Spleen (tissue), 11 donors: ENCODE results near the gene ERBB4. TPM values are rescaled to one million over a fixed set of nuclear protein-coding genes. Genes with fewer than 3 reads are reported as not detected.

Source experiments
- DNase-seq: peaks from one replicate; pipeline ENCODE4 v3.0.0-alpha.2; 2020
- H3K27ac ChIP-seq, 8 donors: fragments of 200-600 bp; sonication (generic) in 7 of 8; 1 replicate in 4 of 8; 2 replicates in 4 of 8; pipeline versions ENCODE4 v1.5.0 to v1.8.0; 2016 to 2021; ENCODE audit warnings: inconsistent platforms in 4 of 8, mild to moderate bottlenecking in 4 of 8, moderate library complexity in 1 of 8
- H3K27me3 ChIP-seq, 7 donors: fragments of 200-600 bp; sonication (generic) in 6 of 7; replicated peaks in 1 of 7; 1 replicate in 4 of 7; 2 replicates in 3 of 7; pipeline versions ENCODE4 v1.5.0 to v1.8.0; 2016 to 2021; ENCODE audit warnings: inconsistent platforms in 3 of 7, mild to moderate bottlenecking in 1 of 7
- H3K36me3 ChIP-seq, 6 donors: fragments of 200-600 bp; sonication (generic) in 5 of 6; 1 replicate in 4 of 6; 2 replicates in 2 of 6; pipeline versions ENCODE4 v1.5.0 to v1.8.0; 2016 to 2021; ENCODE audit warnings: inconsistent platforms in 2 of 6
- H3K4me1 ChIP-seq, 6 donors: fragments of 200-600 bp; sonication (generic) in 5 of 6; 1 replicate in 3 of 6; 2 replicates in 3 of 6; pipeline versions ENCODE4 v1.5.0 to v1.8.0; 2016 to 2021; ENCODE audit warnings: inconsistent platforms in 3 of 6
- H3K4me3 ChIP-seq, 8 donors: fragments of 200-600 bp; sonication (generic) in 7 of 8; 1 replicate in 4 of 8; 2 replicates in 4 of 8; pipeline versions ENCODE4 v1.5.0 to v1.8.0; 2016 to 2021; ENCODE audit warnings: inconsistent platforms in 4 of 8, mild to moderate bottlenecking in 4 of 8, moderate library complexity in 2 of 8
- H3K9me3 ChIP-seq, 8 donors: fragments of 200-600 bp; sonication (generic) in 7 of 8; 1 replicate in 4 of 8; 2 replicates in 4 of 8; pipeline versions ENCODE4 v1.5.0 to v1.8.0; 2016 to 2021; ENCODE audit warnings: inconsistent platforms in 4 of 8
- POLR2A ChIP-seq, 3 donors: fragments of 450-650 bp; IDR thresholded peaks; one replicate each; pipeline ENCODE4 v1.5.1; 2017; ENCODE audit warnings: antibody characterized with exemption in 3 of 3, mild to moderate bottlenecking in 1 of 3
- POLR2AphosphoS5 ChIP-seq, 3 donors: sonication (generic); formaldehyde crosslinking; IDR thresholded peaks; one replicate each; pipeline ENCODE4 v1.5.1; 2017; ENCODE audit warnings: antibody characterized with exemption in 3 of 3
- WGBS, 5 donors: extraction: QIAGEN DNeasy Blood & Tissue Kit in 3 of 5; methylation state at CpG; one replicate each; pipeline versions ENCODE4 v1.1.5 to v1.1.7; 2013 to 2018; 5-methylcytosine and 5-hydroxymethylcytosine counted together
- intact Hi-C: fragments of 100-400 bp; cut with DNase I; formaldehyde crosslinking; loops from one replicate; pipeline ENCODE4 v1.15.0; 2023; ENCODE audit warnings: low total_unique reads
- polyA plus RNA-seq, 3 donors: library from polyadenylated mRNA; stranded (reverse); fragments of 200-250 nt; gene quantifications; one replicate each; pipeline ENCODE4 v1.2.1, GENCODE V29; 2013
- total RNA-seq, 7 donors: library from RNA; depleted of rRNA in 3 of 7; stranded (reverse); fragments of >200 nt in 3 of 7; fragmentation: NEBNext Ultra II Directional in 4 of 7; extraction: Animal tissue kit (Norgen Biotek cat#: 25700) in 4 of 7; gene quantifications; one replicate each; pipeline versions ENCODE4 v1.1.0 to v1.2.1, GENCODE V29; 2016 to 2021
- TF ChIP-seq, protein P1 (sequence below), 11 experiments: fragments of 200-600 bp in 7 of 11; fragments of 450-650 bp in 4 of 11; sonication (generic) in 4 of 11; IDR thresholded peaks in 8 of 11; conservative IDR thresholded peaks in 3 of 11; 1 replicate in 7 of 11; 2 replicates in 4 of 11; pipeline versions ENCODE4 v1.4.0 to v1.8.0; 2016 to 2021; ENCODE audit warnings: antibody characterized with exemption in 11 of 11, inconsistent platforms in 4 of 11, mild to moderate bottlenecking in 1 of 11
- donor health status: healthy with polysubstance abuse.
- donor health status: DM: no; HTN: no; CAD: no; lungs with moderate emphysema.
- donor health status: DM: no; HTN: no; CAD: no.
- donor health status: Bipolar disorder and iron deficiency.
- donor health status: healthy.
- donor health status: DM: no; HTN: no; CAD: no.
- donor health status: DM: yes; HTN: yes; CAD: no.

ERBB4 gene
- total and polyA plus RNA-seq, 10 donors: under 0.01 to 1.4 (median 0.35) TPM

DNA sequence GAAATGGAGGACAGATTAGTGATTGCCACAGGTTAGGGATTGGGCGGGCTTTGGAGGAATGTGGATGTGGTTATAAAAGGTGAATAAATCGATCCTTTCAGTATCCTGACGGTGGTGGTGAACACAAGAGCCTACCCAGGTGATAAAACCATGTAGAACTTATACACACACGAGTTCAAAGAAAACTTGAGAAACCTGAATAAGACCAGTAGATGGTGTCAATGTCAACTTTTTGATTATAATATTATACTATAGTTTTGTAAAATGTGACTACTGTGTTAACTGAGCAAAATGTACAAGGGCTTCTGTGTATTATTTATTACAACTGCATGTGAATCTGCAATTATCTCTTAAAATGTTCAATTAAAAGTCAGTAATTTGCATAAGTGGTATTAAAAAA is 136.3 kb downstream of the ERBB4 start:
- Histone ChIP-seq H3K27me3 (no peaks in the 10 kb centered on the region), H3K27ac (no peak overlapping the region), H3K4me1 (no peaks in the 10 kb centered on the region), H3K9me3 (peaks cover 0 to 8% (median 0%) of the 10 kb centered on the region in 8 donors), H3K36me3 (no peaks in the 10 kb centered on the region), H3K4me3 (no peak overlapping the region)
- intact Hi-C loops: no loop called here
- 63 to 71% (median 69%) methylated on average over 4 of the region's 4 CpGs for WGBS, 5 donors
- TF ChIP-seq POLR2A (IDR thresholded peaks at IDR 0.05) (no peak), POLR2AphosphoS5 (IDR thresholded peaks at IDR 0.05) (no peak)
- TF ChIP-seq, protein P1, sequence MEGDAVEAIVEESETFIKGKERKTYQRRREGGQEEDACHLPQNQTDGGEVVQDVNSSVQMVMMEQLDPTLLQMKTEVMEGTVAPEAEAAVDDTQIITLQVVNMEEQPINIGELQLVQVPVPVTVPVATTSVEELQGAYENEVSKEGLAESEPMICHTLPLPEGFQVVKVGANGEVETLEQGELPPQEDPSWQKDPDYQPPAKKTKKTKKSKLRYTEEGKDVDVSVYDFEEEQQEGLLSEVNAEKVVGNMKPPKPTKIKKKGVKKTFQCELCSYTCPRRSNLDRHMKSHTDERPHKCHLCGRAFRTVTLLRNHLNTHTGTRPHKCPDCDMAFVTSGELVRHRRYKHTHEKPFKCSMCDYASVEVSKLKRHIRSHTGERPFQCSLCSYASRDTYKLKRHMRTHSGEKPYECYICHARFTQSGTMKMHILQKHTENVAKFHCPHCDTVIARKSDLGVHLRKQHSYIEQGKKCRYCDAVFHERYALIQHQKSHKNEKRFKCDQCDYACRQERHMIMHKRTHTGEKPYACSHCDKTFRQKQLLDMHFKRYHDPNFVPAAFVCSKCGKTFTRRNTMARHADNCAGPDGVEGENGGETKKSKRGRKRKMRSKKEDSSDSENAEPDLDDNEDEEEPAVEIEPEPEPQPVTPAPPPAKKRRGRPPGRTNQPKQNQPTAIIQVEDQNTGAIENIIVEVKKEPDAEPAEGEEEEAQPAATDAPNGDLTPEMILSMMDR (IDR thresholded peaks at IDR 0.05 in 8 of 11, conservative IDR thresholded peaks at IDR 0.05 in 3 of 11): no peak
- no peak for DNase-seq

DNA sequence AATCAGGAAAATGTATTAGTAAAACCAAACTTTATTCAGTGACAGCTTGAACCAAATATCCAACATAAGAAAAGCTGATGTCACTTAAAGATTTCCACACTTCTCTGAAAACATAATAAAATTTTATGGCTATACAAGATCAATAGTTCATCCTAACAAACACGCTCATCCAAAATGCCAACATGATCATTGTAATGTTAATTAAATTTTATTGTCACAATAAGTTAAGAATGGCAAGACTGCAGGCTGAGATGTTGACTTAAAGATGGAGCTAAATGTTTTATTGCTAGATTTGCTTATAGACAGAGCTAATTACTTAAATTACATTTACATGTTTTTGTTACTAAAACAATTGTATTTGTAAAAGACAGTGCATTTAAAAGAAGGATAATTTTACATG is 140.3 kb downstream of the ERBB4 start:
- DNase-seq: no peak
- TF ChIP-seq POLR2A (IDR thresholded peaks at IDR 0.05): no peak
- TF ChIP-seq, protein P1 (IDR thresholded peaks at IDR 0.05 in 8 of 11, conservative IDR thresholded peaks at IDR 0.05 in 3 of 11): no peak
- no peak for TF ChIP-seq POLR2AphosphoS5 (IDR thresholded peaks at IDR 0.05)
- no peaks in the 10 kb centered on the region for H3K9me3 ChIP-seq
- H3K4me1 ChIP-seq: no peaks in the 10 kb centered on the region
- WGBS, 5 donors: 83 to 96% (median 90%) methylated on average over 1 of the region's 1 CpG
- H3K27me3 ChIP-seq: no peaks in the 10 kb centered on the region
- no peak overlapping the region for H3K27ac ChIP-seq
- H3K4me3 ChIP-seq: no peak overlapping the region
- no peaks in the 10 kb centered on the region for H3K36me3 ChIP-seq
- intact Hi-C loops: no loop called here

DNA sequence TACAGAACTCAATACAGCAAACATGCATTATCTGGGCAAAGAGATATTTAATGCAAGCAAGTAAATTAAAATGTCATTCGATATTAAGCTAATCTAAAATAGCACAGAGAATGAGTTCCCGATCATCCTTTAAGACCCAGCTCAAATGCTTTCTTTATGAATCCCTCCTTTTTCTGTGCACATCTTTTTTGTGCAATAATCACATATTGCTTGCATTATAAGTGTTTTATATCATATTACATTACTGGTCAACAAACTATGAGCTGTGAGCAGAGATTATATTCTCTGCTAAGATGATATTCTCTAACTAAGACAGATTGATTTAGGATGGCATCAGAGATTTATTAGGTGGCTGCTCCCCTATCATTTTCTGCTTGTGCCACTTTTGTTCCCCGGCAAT is 146.1 kb downstream of the ERBB4 start:
- H3K4me3 ChIP-seq: no peak overlapping the region
- H3K27me3 ChIP-seq: no peaks in the 10 kb centered on the region
- 86 to 95% (median 90%) methylated on average over 3 of the region's 3 CpGs for WGBS, 5 donors
- H3K9me3 ChIP-seq: no peaks in the 10 kb centered on the region
- no peak overlapping the region for H3K27ac ChIP-seq
- intact Hi-C loops: no loop called here
- no peak for TF ChIP-seq POLR2A (IDR thresholded peaks at IDR 0.05)
- TF ChIP-seq, protein P1 (IDR thresholded peaks at IDR 0.05 in 8 of 11, conservative IDR thresholded peaks at IDR 0.05 in 3 of 11): no peak
- no peak for TF ChIP-seq POLR2AphosphoS5 (IDR thresholded peaks at IDR 0.05)
- no peak for DNase-seq
- H3K4me1 ChIP-seq: no peaks in the 10 kb centered on the region
- H3K36me3 ChIP-seq: no peaks in the 10 kb centered on the region

DNA sequence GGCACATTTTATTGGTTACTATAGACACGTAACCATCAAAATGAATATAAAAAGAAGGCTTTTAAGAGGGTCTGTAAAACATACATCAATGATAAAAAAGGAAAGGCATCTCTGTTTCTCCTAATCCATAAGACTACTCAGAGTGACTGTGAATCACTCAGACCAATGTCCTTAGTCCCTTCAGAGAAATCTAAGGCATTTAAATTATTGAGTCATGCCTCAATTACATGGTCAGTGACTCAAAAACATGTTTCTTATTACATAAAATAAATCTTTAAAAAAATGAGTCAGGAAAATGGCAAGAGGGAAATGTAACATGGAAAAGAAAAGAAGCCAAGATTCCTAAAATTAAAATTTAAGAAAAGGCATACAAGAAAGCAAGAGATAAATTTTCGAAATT is 146.6 kb downstream of the ERBB4 start:
- intact Hi-C loops: no loop called here
- H3K4me3 ChIP-seq: no peak overlapping the region
- no peaks in the 10 kb centered on the region for H3K36me3 ChIP-seq
- no peaks in the 10 kb centered on the region for H3K9me3 ChIP-seq
- no peaks in the 10 kb centered on the region for H3K4me1 ChIP-seq
- WGBS, 5 donors: 73 to 77% (median 75%) methylated on average over 2 of the region's 2 CpGs
- no peaks in the 10 kb centered on the region for H3K27me3 ChIP-seq
- TF ChIP-seq, protein P1 (IDR thresholded peaks at IDR 0.05 in 8 of 11, conservative IDR thresholded peaks at IDR 0.05 in 3 of 11): no peak
- TF ChIP-seq POLR2A (IDR thresholded peaks at IDR 0.05): no peak
- TF ChIP-seq POLR2AphosphoS5 (IDR thresholded peaks at IDR 0.05): no peak
- H3K27ac ChIP-seq: no peak overlapping the region
- DNase-seq: no peak
